ENCODE measurements around the gene PICALM. TPM values are rescaled to one million over a fixed set of nuclear protein-coding genes. Genes with fewer than 3 reads are reported as not detected.

Gene PICALM
- total and polyA plus RNA-seq, 3 donors from 2014 or later, result 156 to 237 (median 217) TPM

DNA sequence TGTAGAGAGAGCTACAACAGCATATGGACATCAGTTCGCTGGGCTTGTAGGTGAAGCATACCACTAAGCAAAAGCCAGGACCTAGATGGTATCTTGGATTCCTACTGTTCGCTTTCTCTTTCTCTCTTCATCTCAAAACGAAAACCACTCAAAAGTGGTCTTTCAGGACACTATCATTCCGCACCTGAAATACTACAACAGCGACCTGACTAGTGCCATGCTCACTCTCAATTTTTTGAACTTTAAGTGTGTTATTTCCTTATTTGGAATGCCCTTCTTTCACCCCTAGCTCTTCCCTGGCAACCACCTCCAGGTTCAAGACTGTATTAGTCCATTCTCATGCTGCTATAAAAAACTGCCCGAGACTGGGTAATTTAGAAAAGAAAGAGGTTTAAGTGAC lies 154.5 kb downstream of the PICALM start:
- H3K36me3 ChIP-seq (ENCODE audit: low read depth, missing control alignments), result no peaks in the 10 kb centered on the region
- H3K4me3 ChIP-seq, result no peak overlapping the region
- no peaks in the 10 kb centered on the region for H3K27me3 ChIP-seq
- DNase-seq, result no peak
- intact Hi-C loops (cut with DNase I; ENCODE audit: low total_unique reads), result no loop called here
- H3K4me1 ChIP-seq, result no peaks in the 10 kb centered on the region
- no peaks in the 10 kb centered on the region for H3K9me3 ChIP-seq
- H3K27ac ChIP-seq, result no peak overlapping the region
- WGBS, 2 donors, result 90 to 91% methylated on average over 6 of the region's 6 CpGs
- TF ChIP-seq POLR2A (IDR thresholded peaks at IDR 0.05), result no peak
- TF ChIP-seq, protein P1, sequence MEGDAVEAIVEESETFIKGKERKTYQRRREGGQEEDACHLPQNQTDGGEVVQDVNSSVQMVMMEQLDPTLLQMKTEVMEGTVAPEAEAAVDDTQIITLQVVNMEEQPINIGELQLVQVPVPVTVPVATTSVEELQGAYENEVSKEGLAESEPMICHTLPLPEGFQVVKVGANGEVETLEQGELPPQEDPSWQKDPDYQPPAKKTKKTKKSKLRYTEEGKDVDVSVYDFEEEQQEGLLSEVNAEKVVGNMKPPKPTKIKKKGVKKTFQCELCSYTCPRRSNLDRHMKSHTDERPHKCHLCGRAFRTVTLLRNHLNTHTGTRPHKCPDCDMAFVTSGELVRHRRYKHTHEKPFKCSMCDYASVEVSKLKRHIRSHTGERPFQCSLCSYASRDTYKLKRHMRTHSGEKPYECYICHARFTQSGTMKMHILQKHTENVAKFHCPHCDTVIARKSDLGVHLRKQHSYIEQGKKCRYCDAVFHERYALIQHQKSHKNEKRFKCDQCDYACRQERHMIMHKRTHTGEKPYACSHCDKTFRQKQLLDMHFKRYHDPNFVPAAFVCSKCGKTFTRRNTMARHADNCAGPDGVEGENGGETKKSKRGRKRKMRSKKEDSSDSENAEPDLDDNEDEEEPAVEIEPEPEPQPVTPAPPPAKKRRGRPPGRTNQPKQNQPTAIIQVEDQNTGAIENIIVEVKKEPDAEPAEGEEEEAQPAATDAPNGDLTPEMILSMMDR (IDR thresholded peaks at IDR 0.05), result no peak

- TF ChIP-seq, protein P1 (IDR thresholded peaks at IDR 0.05), result no peak
- TF ChIP-seq POLR2A (IDR thresholded peaks at IDR 0.05), result no peak
Observed at GRCh38 chr11:85913513-85913912, 155.4 kb downstream of the PICALM start.

DNA sequence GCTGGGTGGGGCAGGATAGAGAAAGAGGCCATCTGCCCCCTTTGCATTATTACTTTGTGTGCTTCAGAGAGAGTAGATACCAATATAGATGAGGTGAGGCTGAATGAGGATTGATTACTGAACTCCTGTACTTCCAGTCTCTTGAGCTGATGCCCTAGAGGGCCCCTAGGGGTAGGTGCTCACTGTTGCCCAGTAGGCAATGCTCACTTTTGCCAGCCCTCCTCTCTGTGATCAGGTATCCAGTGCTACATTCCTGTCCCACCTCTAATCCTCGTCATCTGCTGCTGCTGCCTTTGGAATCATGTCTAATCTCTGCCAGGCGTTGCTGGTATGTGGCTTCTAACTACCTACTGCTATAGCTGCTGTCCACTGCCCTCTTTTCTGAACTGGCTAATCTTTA lies 156.5 kb downstream of the PICALM start:
- 88 to 92% methylated on average over 2 of the region's 2 CpGs for WGBS, 2 donors
- Histone ChIP-seq H3K36me3 (ENCODE audit: low read depth, missing control alignments) (no peaks in the 10 kb centered on the region), H3K27ac (no peak overlapping the region), H3K4me1 (no peaks in the 10 kb centered on the region), H3K27me3 (no peaks in the 10 kb centered on the region), H3K9me3 (no peaks in the 10 kb centered on the region), H3K4me3 (no peak overlapping the region)
- no peak for DNase-seq
- TF ChIP-seq POLR2A (IDR thresholded peaks at IDR 0.05), result no peak
- TF ChIP-seq, protein P1 (IDR thresholded peaks at IDR 0.05), result no peak
- intact Hi-C loops (cut with DNase I; ENCODE audit: low total_unique reads), result no loop called here

More at GRCh38 chr11:85913513-85913912, 155.4 kb downstream of the PICALM start:
- Histone ChIP-seq H3K4me3 (no peak overlapping the region), H3K27me3 (no peaks in the 10 kb centered on the region), H3K4me1 (no peaks in the 10 kb centered on the region), H3K27ac (no peak overlapping the region), H3K9me3 (no peaks in the 10 kb centered on the region), H3K36me3 (ENCODE audit: low read depth, missing control alignments) (no peaks in the 10 kb centered on the region)
- intact Hi-C loops (cut with DNase I; ENCODE audit: low total_unique reads), result no loop called here
- no peak for DNase-seq

Other genes with a start within 250 kb of the PICALM start
- 10 to 100 TPM; 10.2 to 22.6 TPM for gene CCDC83, start 213.7 kb downstream of the PICALM start, total RNA-seq
- gene CCDC83, start 213.7 kb downstream of the PICALM start, polyA plus RNA-seq (ENCODE audit: insufficient read depth, low read depth, low replicate concordance), result 29.6 TPM
- gene EED, start 175.7 kb upstream of the PICALM start, total RNA-seq, result 10 to 100 TPM; 29.9 to 38.0 TPM
- 19.0 TPM for gene EED, start 175.7 kb upstream of the PICALM start, polyA plus RNA-seq (ENCODE audit: insufficient read depth, low read depth, low replicate concordance)
- 10 to 100 TPM; 34.1 to 38.1 TPM for gene HIKESHI, start 233.2 kb upstream of the PICALM start, total RNA-seq
- gene HIKESHI, start 233.2 kb upstream of the PICALM start, polyA plus RNA-seq (ENCODE audit: insufficient read depth, low read depth, low replicate concordance), result 48.7 TPM

All from testis (tissue), 3 donors.